KOPT-K1 (cell line): Measurements from ENCODE around the gene RHBDD1.
A peak's percentile ranks its signal among the peaks of the same experiment; 100 is the strongest.
"Not testable (repeated sequence)": the region's sequence is repeated elsewhere in the genome, so short reads cannot be mapped to it uniquely, and the experiment has no call there.

Experiments
- H3K27ac ChIP-seq: fragments of 200-600 bp; sonication (generic); 2 replicates; pipeline ENCODE4 v1.5.1; 2016; ENCODE audit warnings: antibody characterized with exemption, mild to moderate bottlenecking, low read depth, low read length; ENCODE audit not compliant: poor library complexity, severe bottlenecking
- H3K36me3 ChIP-seq: fragments of 200-600 bp; sonication (generic); 2 replicates; pipeline ENCODE4 v1.5.1; 2017; ENCODE audit warnings: antibody characterized with exemption, mild to moderate bottlenecking, low read length, moderate library complexity; ENCODE audit not compliant: insufficient read depth
- H3K9me3 ChIP-seq: fragments of 200-600 bp; sonication (generic); 2 replicates; pipeline ENCODE4 v1.5.1; 2017; ENCODE audit warnings: antibody characterized with exemption, low read length, mild to moderate bottlenecking; ENCODE audit not compliant: insufficient read depth, poor library complexity, severe bottlenecking

RHBDD1 gene

GRCh38 chr2:226829721-226830631 lies 5.9 kb upstream of the RHBDD1 start:
- Histone ChIP-seq H3K9me3 (no peaks in the 10 kb centered on the region), H3K27ac (no peak overlapping the region), H3K36me3 (peaks cover 30% of the 10 kb centered on the region)

GRCh38 chr2:226831266-226831665 lies 4.6 kb upstream of the RHBDD1 start:
- no peaks in the 10 kb centered on the region for H3K9me3 ChIP-seq
- peaks cover 30% of the 10 kb centered on the region for H3K36me3 ChIP-seq
- H3K27ac ChIP-seq: no peak overlapping the region

- H3K36me3 ChIP-seq: peaks cover 30% of the 10 kb centered on the region
- H3K27ac ChIP-seq: no peak overlapping the region
- H3K9me3 ChIP-seq: no peaks in the 10 kb centered on the region
These were observed 3.8 kb upstream of the RHBDD1 start for GRCh38 chr2:226832061-226832460.

GRCh38 chr2:226834880-226835279 lies 974 bp upstream of the RHBDD1 start:
- peaks cover 30% of the 10 kb centered on the region for H3K36me3 ChIP-seq
- not testable (repeated sequence) for H3K9me3 ChIP-seq
- H3K27ac ChIP-seq: peak overlapping the region; percentile 94

- Histone ChIP-seq H3K36me3 (peaks cover 30% of the 10 kb centered on the region), H3K27ac (peak overlapping the region; percentile 94), H3K9me3 (no peaks in the 10 kb centered on the region)
These were observed 446 bp upstream of the RHBDD1 start for GRCh38 chr2:226835420-226835795.

GRCh38 chr2:226836548-226836885 lies 663 bp downstream of the RHBDD1 start:
- Histone ChIP-seq H3K9me3 (no peaks in the 10 kb centered on the region), H3K27ac (peak overlapping the region; percentile 94), H3K36me3 (peaks cover 25% of the 10 kb centered on the region)

GRCh38 chr2:226837334-226837733 lies 1.5 kb downstream of the RHBDD1 start:
- Histone ChIP-seq H3K36me3 (peaks cover 21% of the 10 kb centered on the region), H3K27ac (peak overlapping the region; percentile 94), H3K9me3 (peaks cover 6% of the 10 kb centered on the region)

GRCh38 chr2:226837787-226838603 lies 2.1 kb downstream of the RHBDD1 start:
- Histone ChIP-seq H3K27ac (peak overlapping the region; percentile 94), H3K36me3 (peaks cover 17% of the 10 kb centered on the region), H3K9me3 (peaks cover 10% of the 10 kb centered on the region)

- Histone ChIP-seq H3K9me3 (peaks cover 10% of the 10 kb centered on the region), H3K36me3 (peaks cover 10% of the 10 kb centered on the region), H3K27ac (peak overlapping the region; percentile 94)
These were observed 2.9 kb downstream of the RHBDD1 start for GRCh38 chr2:226838722-226839121.

GRCh38 chr2:226839161-226839560 lies 3.3 kb downstream of the RHBDD1 start:
- Histone ChIP-seq H3K36me3 (peaks cover 10% of the 10 kb centered on the region; the same call in 1 of the 2 replicates), H3K9me3 (peaks cover 10% of the 10 kb centered on the region), H3K27ac (peak overlapping the region; percentile 94)

GRCh38 chr2:226839951-226840350 lies 4.1 kb downstream of the RHBDD1 start:
- Histone ChIP-seq H3K36me3 (peaks cover 10% of the 10 kb centered on the region; the same call in 1 of the 2 replicates), H3K27ac (peak overlapping the region; percentile 94), H3K9me3 (peaks cover 10% of the 10 kb centered on the region)

GRCh38 chr2:226843001-226843400 lies 7.1 kb downstream of the RHBDD1 start:
- H3K9me3 ChIP-seq: peaks cover 10% of the 10 kb centered on the region
- H3K36me3 ChIP-seq, H3K27ac ChIP-seq: not testable (repeated sequence)

GRCh38 chr2:226845386-226846116 lies 9.7 kb downstream of the RHBDD1 start:
- Histone ChIP-seq H3K36me3 (peaks cover 10% of the 10 kb centered on the region; the same call in 1 of the 2 replicates), H3K9me3 (peaks cover 10% of the 10 kb centered on the region), H3K27ac (peak overlapping the region; percentile 7)

GRCh38 chr2:226847090-226847489 lies 11.2 kb downstream of the RHBDD1 start:
- Histone ChIP-seq H3K36me3 (0 out of 2 replicates have a peak, but pooled peaks cover 6% of the 10 kb centered on the region), H3K27ac (no peak overlapping the region), H3K9me3 (peaks cover 7% of the 10 kb centered on the region)

- Histone ChIP-seq H3K36me3 (0 out of 2 replicates have a peak, but pooled peaks cover 1% of the 10 kb centered on the region), H3K27ac (no peak overlapping the region), H3K9me3 (peaks cover 3% of the 10 kb centered on the region)
These were observed 11.7 kb downstream of the RHBDD1 start for GRCh38 chr2:226847511-226847910.
